H9 (cell line): ENCODE results near the gene NGFR. TPM values are rescaled to one million over a fixed set of nuclear protein-coding genes. Genes with fewer than 3 reads are reported as not detected.

Source experiments
- DNase-seq: peaks from one replicate; pipeline ENCODE4 v3.0.0-alpha.2; 2017
- H2AFZ ChIP-seq: one replicate; pipeline ENCODE4 v1.6.1; 2013; ENCODE audit warnings: mild to moderate bottlenecking, low read length, control low read depth, moderate library complexity
- H2AK5ac ChIP-seq: 2 replicates; pipeline ENCODE4 v1.6.1; 2013; ENCODE audit warnings: low read length, control low read depth, mixed read lengths; ENCODE audit not compliant: insufficient read length
- H2BK120ac ChIP-seq: one replicate; pipeline ENCODE4 v1.6.1; 2013; ENCODE audit warnings: low read depth, mild to moderate bottlenecking, low read length, control low read depth, inconsistent platforms; ENCODE audit not compliant: poor library complexity, severe bottlenecking
- H2BK12ac ChIP-seq: 2 replicates; pipeline ENCODE4 v1.6.1; 2013; ENCODE audit warnings: low read length, control low read depth, mixed read lengths, low read depth; ENCODE audit not compliant: insufficient read length
- H2BK15ac ChIP-seq: 2 replicates; pipeline ENCODE4 v1.6.1; 2013; ENCODE audit warnings: low read depth, low read length, control low read depth
- H2BK20ac ChIP-seq: one replicate; pipeline ENCODE4 v1.6.1; 2013; ENCODE audit warnings: low read depth, mild to moderate bottlenecking, low read length, control low read depth, inconsistent platforms; ENCODE audit not compliant: poor library complexity, severe bottlenecking
- H2BK5ac ChIP-seq: 2 replicates; pipeline ENCODE4 v1.6.1; 2013; ENCODE audit warnings: low read length, control low read depth, mixed read lengths; ENCODE audit not compliant: insufficient read length
- H3K14ac ChIP-seq: 2 replicates; pipeline ENCODE4 v1.6.1; 2013; ENCODE audit warnings: low read length, control low read depth; ENCODE audit not compliant: insufficient read depth
- H3K18ac ChIP-seq: 2 replicates; pipeline ENCODE4 v1.6.1; 2013; ENCODE audit warnings: low read depth, mild to moderate bottlenecking, mixed read lengths, low read length, control low read depth; ENCODE audit not compliant: insufficient read length
- H3K23ac ChIP-seq: 2 replicates; pipeline ENCODE4 v1.6.1; 2013; ENCODE audit warnings: low read length, control low read depth, mixed read lengths, low read depth; ENCODE audit not compliant: insufficient read length
- H3K23me2 ChIP-seq: 2 replicates; pipeline ENCODE4 v1.6.1; 2013; ENCODE audit warnings: low read depth, mild to moderate bottlenecking, mixed read lengths, low read length, control low read depth; ENCODE audit not compliant: insufficient read length, poor library complexity, severe bottlenecking
- H3K27ac ChIP-seq: 2 replicates; pipeline ENCODE4 v1.5.1; 2013; ENCODE audit warnings: low read length, control low read depth, mixed read lengths, low read depth; ENCODE audit not compliant: insufficient read length
- H3K27me3 ChIP-seq: 2 replicates; pipeline ENCODE4 v1.6.1; 2013; ENCODE audit warnings: low read length, control low read depth, inconsistent platforms; ENCODE audit not compliant: insufficient read depth
- H3K4ac ChIP-seq: 2 replicates; pipeline ENCODE4 v1.6.1; 2013; ENCODE audit warnings: low read depth, mild to moderate bottlenecking, control low read depth, inconsistent platforms, low read length, moderate library complexity
- H3K4me1 ChIP-seq: 2 replicates; pipeline ENCODE4 v1.6.1; 2013; ENCODE audit warnings: low read length, control low read depth, inconsistent platforms; ENCODE audit not compliant: insufficient read depth
- H3K4me2 ChIP-seq: 2 replicates; pipeline ENCODE4 v1.6.1; 2013; ENCODE audit warnings: low read length, control low read depth, mixed read lengths; ENCODE audit not compliant: insufficient read length, insufficient read depth
- H3K56ac ChIP-seq: 2 replicates; pipeline ENCODE4 v1.6.1; 2013; ENCODE audit warnings: low read depth, mild to moderate bottlenecking, mixed read lengths, low read length, control low read depth; ENCODE audit not compliant: insufficient read length
- H3K79me1 ChIP-seq: 2 replicates; pipeline ENCODE4 v1.6.1; 2013; ENCODE audit warnings: low read depth, mild to moderate bottlenecking, moderate library complexity, low read length, control low read depth, inconsistent platforms; ENCODE audit not compliant: insufficient read depth, poor library complexity, severe bottlenecking
- H3K79me2 ChIP-seq: 2 replicates; pipeline ENCODE4 v1.6.1; 2013; ENCODE audit warnings: low read length, control low read depth, inconsistent platforms; ENCODE audit not compliant: insufficient read depth
- H3K9ac ChIP-seq: 2 replicates; pipeline ENCODE4 v1.6.1; 2013; ENCODE audit warnings: low read length, control low read depth, mixed read lengths; ENCODE audit not compliant: insufficient read length; ENCODE audit errors: extremely low read depth
- H3K9me3 ChIP-seq: one replicate; pipeline ENCODE4 v1.6.1; 2013; ENCODE audit warnings: low read depth, low read length, inconsistent platforms; ENCODE audit not compliant: control insufficient read depth
- H3T11ph ChIP-seq: one replicate; pipeline ENCODE4 v1.6.1; 2013; ENCODE audit warnings: mild to moderate bottlenecking, low read length, control low read depth, inconsistent platforms
- H4K20me1 ChIP-seq: one replicate; pipeline ENCODE4 v1.6.1; 2013; ENCODE audit not compliant: control insufficient read depth, insufficient read length, insufficient read depth
- H4K5ac ChIP-seq: 2 replicates; pipeline ENCODE4 v1.6.1; 2013; ENCODE audit warnings: low read depth, mild to moderate bottlenecking, mixed read lengths, low read length, control low read depth; ENCODE audit not compliant: insufficient read length
- H4K8ac ChIP-seq: replicated peaks from 2 replicates; pipeline ENCODE4 v1.6.1; 2013; ENCODE audit warnings: low read length, control low read depth, mixed read lengths, low read depth; ENCODE audit not compliant: insufficient read length
- H4K91ac ChIP-seq: 2 replicates; pipeline ENCODE4 v1.6.1; 2013; ENCODE audit warnings: low read depth, mild to moderate bottlenecking, moderate library complexity, mixed read lengths, low read length, control low read depth; ENCODE audit not compliant: insufficient read length
- H3K27ac Mint-ChIP-seq, 3 experiments: 2 replicates in 2 of 3; 3 replicates in 1 of 3; pipeline ENCODE4 v1.8.0; 2020 to 2021; ENCODE audit warnings: mixed read lengths in 3 of 3, mild to moderate bottlenecking in 1 of 3, moderate library complexity in 1 of 3
- H3K27me3 Mint-ChIP-seq: 2 replicates; pipeline ENCODE4 v1.8.0; 2021; ENCODE audit warnings: low read depth, mild to moderate bottlenecking, moderate library complexity, mixed read lengths
- H3K36me3 Mint-ChIP-seq, 3 experiments: 2 replicates in 2 of 3; 3 replicates in 1 of 3; pipeline ENCODE4 v1.8.0; 2020 to 2021; ENCODE audit warnings: low read depth in 3 of 3, mixed read lengths in 3 of 3; ENCODE audit not compliant: insufficient read depth in 1 of 3
- H3K4me1 Mint-ChIP-seq, 2 experiments: 2 replicates each; pipeline ENCODE4 v1.8.0; 2020; ENCODE audit warnings: mixed read lengths in 2 of 2
- H3K4me3 Mint-ChIP-seq, 2 experiments: 2 replicates in 1 of 2; 3 replicates in 1 of 2; pipeline ENCODE4 v1.8.0; 2020 to 2021; ENCODE audit warnings: mild to moderate bottlenecking in 2 of 2, mixed read lengths in 2 of 2, moderate library complexity in 1 of 2
- H3K9me3 Mint-ChIP-seq, 2 experiments: 2 replicates in 1 of 2; 3 replicates in 1 of 2; pipeline ENCODE4 v1.8.0; 2020; ENCODE audit warnings: mild to moderate bottlenecking in 2 of 2, mixed read lengths in 2 of 2, moderate library complexity in 1 of 2
- WGBS: extraction: QIAGEN DNeasy Blood & Tissue Kit; methylation state at CpG from one replicate; pipeline ENCODE4 v1.1.7; 2013; ENCODE audit warnings: missing lambda C conversion rate, low lambda C conversion rate, mixed read lengths; ENCODE audit not compliant: insufficient read length; ENCODE audit errors: extremely low coverage; 5-methylcytosine and 5-hydroxymethylcytosine counted together
- total RNA-seq: library from RNA; stranded (reverse); gene quantifications from 2 replicates; pipeline ENCODE4 v1.2.1, GENCODE V29; 2021
- TF ChIP-seq, protein P1 (sequence below): fragments of 200-600 bp; sonication (generic); conservative IDR thresholded peaks from 3 replicates; pipeline ENCODE4 v1.8.0; 2021; ENCODE audit warnings: antibody characterized with exemption, mild to moderate bottlenecking

Gene NGFR
- total RNA-seq, 1 experiment from 2014 or later = 9.6 TPM

DNA sequence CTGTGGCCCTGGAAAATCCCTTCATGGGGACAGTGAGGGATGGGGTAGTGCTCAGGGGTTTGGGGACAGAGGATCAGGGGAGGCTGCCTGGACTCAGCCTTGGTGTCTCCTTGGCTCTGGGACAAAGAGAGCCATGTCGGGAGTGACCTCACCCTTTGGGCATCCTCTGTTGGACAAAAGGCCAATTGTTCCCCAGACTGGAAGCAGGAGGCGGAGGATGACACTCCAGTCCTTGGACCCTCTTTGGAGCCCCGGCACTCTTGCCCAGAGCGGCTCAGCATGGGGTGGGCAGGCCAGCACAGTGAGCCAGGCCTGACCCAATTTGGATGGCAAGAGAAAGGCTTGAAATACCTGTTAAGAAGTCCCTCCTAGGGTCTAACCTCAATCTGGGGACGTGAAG lies 41.0 kb upstream of the NGFR start:
- Histone ChIP-seq H4K8ac (no peak overlapping the region), H3K4me1 (peaks cover 4% of the 10 kb centered on the region; the same call in 1 of the 2 replicates), H3K4ac (no peak overlapping the region), H3K79me1 (no peaks in the 10 kb centered on the region), H3K4me2 (no peak overlapping the region), H3K14ac (no peak overlapping the region), H2BK15ac (no peak overlapping the region), H3K18ac (no peak overlapping the region), H4K91ac (no peak overlapping the region), H2BK120ac (no peak overlapping the region), H2BK12ac (no peak overlapping the region), H4K20me1 (no peaks in the 10 kb centered on the region), H2AK5ac (no peak overlapping the region), H3K27me3 (no peaks in the 10 kb centered on the region; the same call in 1 of the 2 replicates), H4K5ac (no peak overlapping the region), H3K79me2 (no peaks in the 10 kb centered on the region), H3K27ac (no peak overlapping the region), H3K9ac (no peak overlapping the region), H2AFZ (no peak overlapping the region), H3K23ac (no peak overlapping the region), H3K56ac (no peak overlapping the region), H2BK20ac (no peak overlapping the region), H3K9me3 (no peaks in the 10 kb centered on the region), H3T11ph (no peak overlapping the region), H2BK5ac (no peak overlapping the region), H3K23me2 (no peaks in the 10 kb centered on the region)
- Mint-ChIP-seq H3K36me3 (no peaks in the 10 kb centered on the region), H3K4me1 (peaks cover 34 to 39% of the 10 kb centered on the region in 2 experiments), H3K4me3 (no peak overlapping the region), H3K27me3 (peaks cover 9% of the 10 kb centered on the region), H3K9me3 (no peaks in the 10 kb centered on the region; a peak in 1 of 5 replicates), H3K27ac (no peak overlapping the region; a peak in 1 of 7 replicates)
- no peak for DNase-seq
- TF ChIP-seq, protein P1, sequence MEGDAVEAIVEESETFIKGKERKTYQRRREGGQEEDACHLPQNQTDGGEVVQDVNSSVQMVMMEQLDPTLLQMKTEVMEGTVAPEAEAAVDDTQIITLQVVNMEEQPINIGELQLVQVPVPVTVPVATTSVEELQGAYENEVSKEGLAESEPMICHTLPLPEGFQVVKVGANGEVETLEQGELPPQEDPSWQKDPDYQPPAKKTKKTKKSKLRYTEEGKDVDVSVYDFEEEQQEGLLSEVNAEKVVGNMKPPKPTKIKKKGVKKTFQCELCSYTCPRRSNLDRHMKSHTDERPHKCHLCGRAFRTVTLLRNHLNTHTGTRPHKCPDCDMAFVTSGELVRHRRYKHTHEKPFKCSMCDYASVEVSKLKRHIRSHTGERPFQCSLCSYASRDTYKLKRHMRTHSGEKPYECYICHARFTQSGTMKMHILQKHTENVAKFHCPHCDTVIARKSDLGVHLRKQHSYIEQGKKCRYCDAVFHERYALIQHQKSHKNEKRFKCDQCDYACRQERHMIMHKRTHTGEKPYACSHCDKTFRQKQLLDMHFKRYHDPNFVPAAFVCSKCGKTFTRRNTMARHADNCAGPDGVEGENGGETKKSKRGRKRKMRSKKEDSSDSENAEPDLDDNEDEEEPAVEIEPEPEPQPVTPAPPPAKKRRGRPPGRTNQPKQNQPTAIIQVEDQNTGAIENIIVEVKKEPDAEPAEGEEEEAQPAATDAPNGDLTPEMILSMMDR = no peak
- no CpG with 5 or more reads among the region's 5 CpGs for WGBS
